HepG2 (cell line): ENCODE data around the gene KRTCAP3.

Experiments used
- CHD2 ChIP-seq: IDR thresholded peaks from 2 replicates; pipeline ENCODE4 v1.6.1; 2011; ENCODE audit warnings: low read depth, low read length, improper control_type of control experiment
- EZH2 ChIP-seq: conservative IDR thresholded peaks from 2 replicates; pipeline ENCODE4 v1.6.1; 2012; ENCODE audit warnings: mild to moderate bottlenecking, low read depth, low read length, moderate library complexity
- PAWR ChIP-seq: sonication (generic); formaldehyde crosslinking; IDR thresholded peaks from 2 replicates; pipeline ENCODE4 v1.4.0; 2020; ENCODE audit warnings: missing genetic modification reagents, mild to moderate bottlenecking, borderline replicate concordance
- POLR2A ChIP-seq, 2 experiments: IDR thresholded peaks; 2 replicates each; pipeline ENCODE4 v1.6.1; 2011; ENCODE audit warnings: low read depth in 2 of 2, low read length in 2 of 2, mild to moderate bottlenecking in 1 of 2, moderate library complexity in 1 of 2; ENCODE audit not compliant: insufficient read depth in 1 of 2
- ZNF274 ChIP-seq: sonication (generic); formaldehyde crosslinking; IDR thresholded peaks from 2 replicates; pipeline ENCODE4 v1.5.1; 2020; ENCODE audit warnings: mild to moderate bottlenecking, missing genetic modification reagents
- ZNF335 ChIP-seq: sonication (generic); formaldehyde crosslinking; IDR thresholded peaks from 2 replicates; pipeline ENCODE4 v1.4.0; 2020; ENCODE audit warnings: missing genetic modification reagents
- ZNF839 ChIP-seq: sonication (generic); formaldehyde crosslinking; IDR thresholded peaks from 2 replicates; pipeline ENCODE4 v1.4.0; 2020; ENCODE audit warnings: missing genetic modification reagents, mild to moderate bottlenecking, borderline replicate concordance
- TF ChIP-seq, protein P1 (sequence below): sonication (generic); formaldehyde crosslinking; IDR thresholded peaks from 2 replicates; pipeline ENCODE4 v1.4.0; 2020; ENCODE audit warnings: missing genetic modification reagents
- TF ChIP-seq, protein P2 (sequence below): sonication (generic); formaldehyde crosslinking; IDR thresholded peaks from 2 replicates; pipeline ENCODE4 v1.4.0; 2020; ENCODE audit warnings: missing genetic modification reagents
- TF ChIP-seq, protein P3 (sequence below): sonication (generic); formaldehyde crosslinking; IDR thresholded peaks from 2 replicates; pipeline ENCODE4 v1.4.0; 2020; ENCODE audit warnings: missing genetic modification reagents, borderline replicate concordance

DNA sequence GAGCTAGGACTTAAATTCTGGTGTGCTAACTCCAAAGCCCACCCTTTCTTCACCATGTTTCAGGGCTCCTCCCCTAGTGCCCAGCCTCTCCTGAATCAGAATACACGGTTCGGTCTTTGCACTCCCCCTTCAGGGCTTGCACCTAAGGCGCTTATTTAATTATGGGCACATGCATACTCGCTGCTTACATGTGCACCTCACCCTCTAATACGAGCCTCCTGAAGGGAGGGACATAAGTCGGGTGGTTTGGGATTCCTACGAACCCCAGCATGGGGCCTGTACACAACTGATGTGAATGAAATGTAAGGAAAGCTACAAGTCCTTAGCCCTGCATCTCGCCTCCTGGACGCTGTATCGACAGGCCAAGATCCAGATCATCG is 46.9 kb downstream of the KRTCAP3 start:
- no peak for TF ChIP-seq EZH2
- TF ChIP-seq, protein P1, sequence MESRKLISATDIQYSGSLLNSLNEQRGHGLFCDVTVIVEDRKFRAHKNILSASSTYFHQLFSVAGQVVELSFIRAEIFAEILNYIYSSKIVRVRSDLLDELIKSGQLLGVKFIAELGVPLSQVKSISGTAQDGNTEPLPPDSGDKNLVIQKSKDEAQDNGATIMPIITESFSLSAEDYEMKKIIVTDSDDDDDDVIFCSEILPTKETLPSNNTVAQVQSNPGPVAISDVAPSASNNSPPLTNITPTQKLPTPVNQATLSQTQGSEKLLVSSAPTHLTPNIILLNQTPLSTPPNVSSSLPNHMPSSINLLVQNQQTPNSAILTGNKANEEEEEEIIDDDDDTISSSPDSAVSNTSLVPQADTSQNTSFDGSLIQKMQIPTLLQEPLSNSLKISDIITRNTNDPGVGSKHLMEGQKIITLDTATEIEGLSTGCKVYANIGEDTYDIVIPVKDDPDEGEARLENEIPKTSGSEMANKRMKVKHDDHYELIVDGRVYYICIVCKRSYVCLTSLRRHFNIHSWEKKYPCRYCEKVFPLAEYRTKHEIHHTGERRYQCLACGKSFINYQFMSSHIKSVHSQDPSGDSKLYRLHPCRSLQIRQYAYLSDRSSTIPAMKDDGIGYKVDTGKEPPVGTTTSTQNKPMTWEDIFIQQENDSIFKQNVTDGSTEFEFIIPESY = no peak
- TF ChIP-seq PAWR (CRISPR knock-in tag) = no peak
- TF ChIP-seq ZNF839 (CRISPR knock-in tag) = no peak
- TF ChIP-seq CHD2 = no peak
- TF ChIP-seq, protein P2, sequence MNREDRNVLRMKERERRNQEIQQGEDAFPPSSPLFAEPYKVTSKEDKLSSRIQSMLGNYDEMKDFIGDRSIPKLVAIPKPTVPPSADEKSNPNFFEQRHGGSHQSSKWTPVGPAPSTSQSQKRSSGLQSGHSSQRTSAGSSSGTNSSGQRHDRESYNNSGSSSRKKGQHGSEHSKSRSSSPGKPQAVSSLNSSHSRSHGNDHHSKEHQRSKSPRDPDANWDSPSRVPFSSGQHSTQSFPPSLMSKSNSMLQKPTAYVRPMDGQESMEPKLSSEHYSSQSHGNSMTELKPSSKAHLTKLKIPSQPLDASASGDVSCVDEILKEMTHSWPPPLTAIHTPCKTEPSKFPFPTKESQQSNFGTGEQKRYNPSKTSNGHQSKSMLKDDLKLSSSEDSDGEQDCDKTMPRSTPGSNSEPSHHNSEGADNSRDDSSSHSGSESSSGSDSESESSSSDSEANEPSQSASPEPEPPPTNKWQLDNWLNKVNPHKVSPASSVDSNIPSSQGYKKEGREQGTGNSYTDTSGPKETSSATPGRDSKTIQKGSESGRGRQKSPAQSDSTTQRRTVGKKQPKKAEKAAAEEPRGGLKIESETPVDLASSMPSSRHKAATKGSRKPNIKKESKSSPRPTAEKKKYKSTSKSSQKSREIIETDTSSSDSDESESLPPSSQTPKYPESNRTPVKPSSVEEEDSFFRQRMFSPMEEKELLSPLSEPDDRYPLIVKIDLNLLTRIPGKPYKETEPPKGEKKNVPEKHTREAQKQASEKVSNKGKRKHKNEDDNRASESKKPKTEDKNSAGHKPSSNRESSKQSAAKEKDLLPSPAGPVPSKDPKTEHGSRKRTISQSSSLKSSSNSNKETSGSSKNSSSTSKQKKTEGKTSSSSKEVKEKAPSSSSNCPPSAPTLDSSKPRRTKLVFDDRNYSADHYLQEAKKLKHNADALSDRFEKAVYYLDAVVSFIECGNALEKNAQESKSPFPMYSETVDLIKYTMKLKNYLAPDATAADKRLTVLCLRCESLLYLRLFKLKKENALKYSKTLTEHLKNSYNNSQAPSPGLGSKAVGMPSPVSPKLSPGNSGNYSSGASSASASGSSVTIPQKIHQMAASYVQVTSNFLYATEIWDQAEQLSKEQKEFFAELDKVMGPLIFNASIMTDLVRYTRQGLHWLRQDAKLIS (CRISPR knock-in tag) = no peak
- no peak for TF ChIP-seq ZNF274
- TF ChIP-seq, protein P3, sequence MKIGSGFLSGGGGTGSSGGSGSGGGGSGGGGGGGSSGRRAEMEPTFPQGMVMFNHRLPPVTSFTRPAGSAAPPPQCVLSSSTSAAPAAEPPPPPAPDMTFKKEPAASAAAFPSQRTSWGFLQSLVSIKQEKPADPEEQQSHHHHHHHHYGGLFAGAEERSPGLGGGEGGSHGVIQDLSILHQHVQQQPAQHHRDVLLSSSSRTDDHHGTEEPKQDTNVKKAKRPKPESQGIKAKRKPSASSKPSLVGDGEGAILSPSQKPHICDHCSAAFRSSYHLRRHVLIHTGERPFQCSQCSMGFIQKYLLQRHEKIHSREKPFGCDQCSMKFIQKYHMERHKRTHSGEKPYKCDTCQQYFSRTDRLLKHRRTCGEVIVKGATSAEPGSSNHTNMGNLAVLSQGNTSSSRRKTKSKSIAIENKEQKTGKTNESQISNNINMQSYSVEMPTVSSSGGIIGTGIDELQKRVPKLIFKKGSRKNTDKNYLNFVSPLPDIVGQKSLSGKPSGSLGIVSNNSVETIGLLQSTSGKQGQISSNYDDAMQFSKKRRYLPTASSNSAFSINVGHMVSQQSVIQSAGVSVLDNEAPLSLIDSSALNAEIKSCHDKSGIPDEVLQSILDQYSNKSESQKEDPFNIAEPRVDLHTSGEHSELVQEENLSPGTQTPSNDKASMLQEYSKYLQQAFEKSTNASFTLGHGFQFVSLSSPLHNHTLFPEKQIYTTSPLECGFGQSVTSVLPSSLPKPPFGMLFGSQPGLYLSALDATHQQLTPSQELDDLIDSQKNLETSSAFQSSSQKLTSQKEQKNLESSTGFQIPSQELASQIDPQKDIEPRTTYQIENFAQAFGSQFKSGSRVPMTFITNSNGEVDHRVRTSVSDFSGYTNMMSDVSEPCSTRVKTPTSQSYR (CRISPR knock-in tag) = no peak
- no peak for TF ChIP-seq ZNF335
- no peak for TF ChIP-seq POLR2A (IDR thresholded peaks at IDR 0.05; ENCODE audit: insufficient read depth in 1 of 2, low read depth in 2 of 2, low read length in 2 of 2)
